ENCODE measurements around the gene PPP1R27. TPM values are rescaled to one million over a fixed set of nuclear protein-coding genes. Genes with fewer than 3 reads are reported as not detected.

The PPP1R27 gene
- total and polyA plus RNA-seq, 9 donors = 0.22 TPM; not detected in 8

GRCh38 chr17:81863123-81863675, 28.3 kb upstream of the PPP1R27 start:
- intact Hi-C loops (cut with DNase I) = no loop called here
- Histone ChIP-seq H3K36me3 (no peaks in the 10 kb centered on the region), H3K27ac (no peak overlapping the region), H3K4me3 (no peak overlapping the region), H3K27me3 (no peaks in the 10 kb centered on the region), H3K4me1 (ENCODE audit: insufficient read depth) (peaks cover 14% of the 10 kb centered on the region), H3K9me3 (no peaks in the 10 kb centered on the region)
- no peak for TF ChIP-seq CTCF (IDR thresholded peaks at IDR 0.05)
- TF ChIP-seq POLR2A (IDR thresholded peaks at IDR 0.05) = no peak
- TF ChIP-seq EP300 (IDR thresholded peaks at IDR 0.05) = no peak
- no peak for DNase-seq
- 76 to 81% (median 79%) methylated on average over 6 of the region's 6 CpGs for WGBS, 3 donors

- DNase-seq = peak; percentile 99
- H3K27me3 ChIP-seq = no peaks in the 10 kb centered on the region
- peak overlapping the region; percentile 73 for H3K4me3 ChIP-seq
- no peaks in the 10 kb centered on the region for H3K36me3 ChIP-seq
- H3K4me1 ChIP-seq (ENCODE audit: insufficient read depth) = peaks cover 12% of the 10 kb centered on the region
- peak; percentile 93 for TF ChIP-seq EP300 (IDR thresholded peaks at IDR 0.05)
- peak; percentile 99 for TF ChIP-seq POLR2A (IDR thresholded peaks at IDR 0.05)
- peak; percentile 28 to 62 (median 41) for TF ChIP-seq CTCF (IDR thresholded peaks at IDR 0.05)
- H3K9me3 ChIP-seq = no peaks in the 10 kb centered on the region
- WGBS, 3 donors = 0 to 1% (median 0%) methylated on average over 43 to 74 of the region's 74 CpGs
- peak overlapping the region; percentile 74 to 94 for H3K27ac ChIP-seq
- intact Hi-C loops (cut with DNase I) = no loop called here
These were observed 26.1 kb upstream of the PPP1R27 start for GRCh38 chr17:81860756-81861568.

- intact Hi-C loops (cut with DNase I) = no loop called here
- peak within 1 kb of the TSS; percentile 74 to 94 for H3K27ac ChIP-seq
- H3K36me3 ChIP-seq = no peaks in the 10 kb centered on the region
- no peaks in the 10 kb centered on the region for H3K27me3 ChIP-seq
- TF ChIP-seq EP300 (IDR thresholded peaks at IDR 0.05) = no peak
- peak; percentile 68 for TF ChIP-seq POLR2A (IDR thresholded peaks at IDR 0.05)
- TF ChIP-seq CTCF (IDR thresholded peaks at IDR 0.05) = no peak
- 0 to 1% (median 0%) methylated on average over 32 to 95 of the region's 95 CpGs for WGBS, 3 donors
- peaks cover 12% of the 10 kb centered on the region for H3K4me1 ChIP-seq (ENCODE audit: insufficient read depth)
- no peaks in the 10 kb centered on the region for H3K9me3 ChIP-seq
- H3K4me3 ChIP-seq = peak within 1 kb of the TSS; percentile 89
- DNase-seq = peak in 1 of 5 donors; percentile 32
These were observed 25.3 kb upstream of the PPP1R27 start, which contains the start of gene P4HB for GRCh38 chr17:81859906-81860755. Gene P4HB (minus strand): TSS chr17:81860535. CDS start chr17:81860471, 64 bp downstream.

All from ovary (tissue), 9 donors.